Ovary (tissue), 9 donors: ENCODE measurements around the gene SPATA3. TPM values are rescaled to one million over a fixed set of nuclear protein-coding genes. Genes with fewer than 3 reads are reported as not detected.

ENCODE experiments used
- DNase-seq, 5 donors: peaks; one replicate each; pipeline ENCODE4 v3.0.0-alpha.2; 2019 to 2020
- H3K27ac ChIP-seq, 2 donors: fragments of 200-600 bp; one replicate each; pipeline versions ENCODE4 v1.5.1 to v1.8.0; 2019 to 2022
- H3K27me3 ChIP-seq: fragments of 200-600 bp; one replicate; pipeline ENCODE4 v1.8.0; 2022
- H3K36me3 ChIP-seq: fragments of 200-600 bp; sonication (generic); one replicate; pipeline ENCODE4 v1.5.1; 2019
- H3K4me1 ChIP-seq: one replicate; pipeline ENCODE4 v1.8.1; 2013; ENCODE audit warnings: mild to moderate bottlenecking, moderate library complexity; ENCODE audit not compliant: insufficient read depth
- H3K4me3 ChIP-seq: fragments of 200-600 bp; sonication (generic); one replicate; pipeline ENCODE4 v1.5.1; 2017
- H3K9me3 ChIP-seq, 2 donors: fragments of 200-600 bp in 1 of 2; sonication (generic) in 1 of 2; one replicate each; pipeline versions ENCODE4 v1.5.1 to v1.8.1; 2013 to 2019; ENCODE audit warnings: mild to moderate bottlenecking in 1 of 2, moderate library complexity in 1 of 2
- CTCF ChIP-seq, 3 donors: fragments of 450-650 bp in 2 of 3; fragments of 200-600 bp in 1 of 3; IDR thresholded peaks; one replicate each; pipeline versions ENCODE4 v1.5.1 to v1.8.0; 2016 to 2022; ENCODE audit warnings: antibody characterized with exemption in 3 of 3, mild to moderate bottlenecking in 1 of 3
- EP300 ChIP-seq: sonication (generic); formaldehyde crosslinking; IDR thresholded peaks from one replicate; pipeline ENCODE4 v1.6.1; 2017; ENCODE audit warnings: antibody characterized with exemption
- POLR2A ChIP-seq: fragments of 450-650 bp; IDR thresholded peaks from one replicate; pipeline ENCODE4 v1.6.1; 2017; ENCODE audit warnings: antibody characterized with exemption, mild to moderate bottlenecking, moderate library complexity
- WGBS, 3 donors: extraction: QIAGEN DNeasy Blood & Tissue Kit in 1 of 3; methylation state at CpG; one replicate each; pipeline versions ENCODE4 v1.1.5 to v1.1.7; 2013 to 2017; 5-methylcytosine and 5-hydroxymethylcytosine counted together
- intact Hi-C, 4 donors: fragments of 100-400 bp; cut with DNase I; formaldehyde crosslinking; loops; one replicate each; pipeline versions ENCODE4 v1.11.0 to v1.15.1; 2022 to 2023
- polyA plus RNA-seq, 2 donors: library from polyadenylated mRNA; stranded (reverse); fragments of 200-250 nt in 1 of 2; fragments of 350-450 nt in 1 of 2; fragmentation: Illumina TruSeq in 1 of 2; extraction: RNeasy Lipid Tissue Mini Kit (QIAGEN cat#74804) in 1 of 2; gene quantifications; one replicate each; pipeline ENCODE4 v1.2.3, GENCODE V29; 2013 to 2014
- total RNA-seq, 7 donors: library from RNA; depleted of rRNA in 2 of 7; stranded (reverse); fragments of >200 nt in 2 of 7; fragmentation: NEBNext Ultra II Directional in 3 of 7; extraction: Animal tissue kit (Norgen Biotek cat#: 25700) in 3 of 7; gene quantifications; one replicate each; pipeline versions ENCODE4 v1.1.0 to v1.2.4, GENCODE V29; 2016 to 2023
- donor health status: DM: no; HTN: no; CAD: no; lungs with moderate emphysema.
- donor health status: DM: no; HTN: no; CAD: no.
- donor health status: Bipolar disorder and iron deficiency.
- donor health status: DM: yes; HTN: yes; CAD: no.
- donor health status: DM: no; HTN: no; CAD: no.
- donor health status: DM: yes; HTN: yes; CAD: no.

Gene SPATA3
- total and polyA plus RNA-seq, 9 donors, result not detected

- intact Hi-C loops, result no loop called here
- 84 to 88% (median 87%) methylated on average over 11 of the region's 11 CpGs for WGBS, 3 donors
- Histone ChIP-seq H3K36me3 (no peaks in the 10 kb centered on the region), H3K27ac (no peak overlapping the region), H3K9me3 (no peaks in the 10 kb centered on the region), H3K27me3 (no peaks in the 10 kb centered on the region), H3K4me3 (no peak overlapping the region), H3K4me1 (no peaks in the 10 kb centered on the region)
- TF ChIP-seq POLR2A (no peak), EP300 (no peak), CTCF (IDR thresholded peaks at IDR 0.05) (no peak)
- no peak for DNase-seq
These were observed 20.0 kb upstream of the SPATA3 start for GRCh38 chr2:230975927-230976326.

- intact Hi-C loops, result no loop called here
- Histone ChIP-seq H3K4me1 (no peaks in the 10 kb centered on the region), H3K36me3 (no peaks in the 10 kb centered on the region), H3K9me3 (no peaks in the 10 kb centered on the region), H3K27me3 (no peaks in the 10 kb centered on the region), H3K27ac (no peak overlapping the region), H3K4me3 (no peak overlapping the region)
- DNase-seq, result no peak
- WGBS, 3 donors, result 71 to 77% (median 77%) methylated on average over 6 of the region's 6 CpGs
- TF ChIP-seq CTCF (IDR thresholded peaks at IDR 0.05) (no peak), POLR2A (no peak)
These were observed 19.2 kb upstream of the SPATA3 start for GRCh38 chr2:230976671-230977171.

GRCh38 chr2:230980468-230980867 lies 15.5 kb upstream of the SPATA3 start:
- Histone ChIP-seq H3K9me3 (no peaks in the 10 kb centered on the region), H3K36me3 (no peaks in the 10 kb centered on the region), H3K4me3 (no peak overlapping the region), H3K27ac (no peak overlapping the region), H3K27me3 (no peaks in the 10 kb centered on the region), H3K4me1 (no peaks in the 10 kb centered on the region)
- no peak for TF ChIP-seq POLR2A
- no peak for TF ChIP-seq CTCF (IDR thresholded peaks at IDR 0.05)
- TF ChIP-seq EP300, result no peak
- 70 to 81% (median 78%) methylated on average over 1 of the region's 1 CpG for WGBS, 3 donors
- no peak for DNase-seq
- intact Hi-C loops, result loop anchor here in 1 of 4 donors (10.0 kb wide), 1 partner anchor 76 kb away; no protein-coding TSS in a partner anchor

GRCh38 chr2:230981704-230982103 lies 14.2 kb upstream of the SPATA3 start:
- 88% methylated on average over 8 of the region's 8 CpGs for WGBS, 3 donors
- no peak overlapping the region for H3K4me3 ChIP-seq
- intact Hi-C loops, result loop anchor here in 1 of 4 donors (10.0 kb wide), 1 partner anchor 77 kb away; no protein-coding TSS in a partner anchor
- H3K9me3 ChIP-seq, result no peaks in the 10 kb centered on the region
- no peaks in the 10 kb centered on the region for H3K27me3 ChIP-seq
- no peaks in the 10 kb centered on the region for H3K4me1 ChIP-seq
- no peak overlapping the region for H3K27ac ChIP-seq
- no peaks in the 10 kb centered on the region for H3K36me3 ChIP-seq
- TF ChIP-seq EP300 (no peak), POLR2A (no peak), CTCF (IDR thresholded peaks at IDR 0.05) (no peak)
- no peak for DNase-seq
